Measurements from ENCODE around the gene PCDHGA1. TPM values are rescaled to one million over a fixed set of nuclear protein-coding genes. Genes with fewer than 3 reads are reported as not detected.

The PCDHGA1 gene
- total RNA-seq, 2 donors from 2014 or later = 1.4 to 2.0 TPM

DNA sequence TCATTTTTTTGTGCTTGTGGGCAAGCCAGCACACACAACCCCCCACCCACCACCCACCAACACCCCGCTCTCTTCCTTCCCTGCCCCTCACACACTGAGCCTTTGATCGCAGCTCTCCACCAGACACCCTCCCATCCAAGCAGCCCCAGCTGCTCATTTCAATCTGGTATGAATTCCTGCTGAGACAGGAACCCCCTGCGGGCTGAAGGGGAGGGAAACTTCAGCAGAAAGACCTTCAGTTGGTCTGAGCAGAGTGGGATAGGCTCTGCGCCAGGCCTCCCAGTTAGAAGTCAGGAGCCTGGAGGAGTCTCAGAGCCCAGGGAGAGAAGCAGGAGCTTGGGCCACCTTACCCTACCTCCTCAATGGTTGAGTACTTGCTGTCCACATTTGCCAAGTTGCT, 165.7 kb downstream of the PCDHGA1 start:
- Histone ChIP-seq H3K4me3 (no peak overlapping the region), H3K4me1 (peaks cover 0 to 29% of the 10 kb centered on the region in 2 donors), H3K27me3 (no peaks in the 10 kb centered on the region), H3K36me3 (peaks cover 6% of the 10 kb centered on the region), H3K9me3 (no peaks in the 10 kb centered on the region), H3K27ac (no peak overlapping the region)
- DNase-seq (ENCODE audit: low spot score) = no peak
- TF ChIP-seq, protein P1, sequence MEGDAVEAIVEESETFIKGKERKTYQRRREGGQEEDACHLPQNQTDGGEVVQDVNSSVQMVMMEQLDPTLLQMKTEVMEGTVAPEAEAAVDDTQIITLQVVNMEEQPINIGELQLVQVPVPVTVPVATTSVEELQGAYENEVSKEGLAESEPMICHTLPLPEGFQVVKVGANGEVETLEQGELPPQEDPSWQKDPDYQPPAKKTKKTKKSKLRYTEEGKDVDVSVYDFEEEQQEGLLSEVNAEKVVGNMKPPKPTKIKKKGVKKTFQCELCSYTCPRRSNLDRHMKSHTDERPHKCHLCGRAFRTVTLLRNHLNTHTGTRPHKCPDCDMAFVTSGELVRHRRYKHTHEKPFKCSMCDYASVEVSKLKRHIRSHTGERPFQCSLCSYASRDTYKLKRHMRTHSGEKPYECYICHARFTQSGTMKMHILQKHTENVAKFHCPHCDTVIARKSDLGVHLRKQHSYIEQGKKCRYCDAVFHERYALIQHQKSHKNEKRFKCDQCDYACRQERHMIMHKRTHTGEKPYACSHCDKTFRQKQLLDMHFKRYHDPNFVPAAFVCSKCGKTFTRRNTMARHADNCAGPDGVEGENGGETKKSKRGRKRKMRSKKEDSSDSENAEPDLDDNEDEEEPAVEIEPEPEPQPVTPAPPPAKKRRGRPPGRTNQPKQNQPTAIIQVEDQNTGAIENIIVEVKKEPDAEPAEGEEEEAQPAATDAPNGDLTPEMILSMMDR (IDR thresholded peaks at IDR 0.05) = no peak

DNA sequence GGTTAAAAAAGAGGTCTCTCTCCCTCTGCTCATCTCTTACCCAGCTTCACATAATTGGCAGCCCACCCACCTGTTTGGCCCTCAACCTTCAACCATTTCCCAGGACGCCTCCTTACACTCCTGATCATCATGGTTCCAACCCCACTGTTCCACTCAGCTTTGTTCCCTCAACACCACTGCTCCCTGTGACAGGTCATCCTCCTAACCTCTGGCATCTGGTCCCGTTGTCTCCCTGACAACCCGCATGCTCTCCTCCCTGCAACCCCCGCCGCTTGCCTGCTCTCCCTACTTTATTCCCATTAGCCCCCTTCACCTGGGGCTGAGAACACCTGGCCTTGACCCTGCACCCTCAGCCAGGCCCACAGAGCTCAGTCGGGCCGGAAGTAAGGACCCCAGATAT, 171.4 kb downstream of the PCDHGA1 start:
- H3K4me3 ChIP-seq = no peak overlapping the region
- TF ChIP-seq, protein P1 (IDR thresholded peaks at IDR 0.05) = no peak
- no peak for DNase-seq (ENCODE audit: low spot score)
- no peaks in the 10 kb centered on the region for H3K27me3 ChIP-seq
- H3K4me1 ChIP-seq = peaks cover 0 to 5% of the 10 kb centered on the region in 2 donors
- H3K9me3 ChIP-seq = no peaks in the 10 kb centered on the region
- H3K36me3 ChIP-seq = peaks cover 22% of the 10 kb centered on the region
- no peak overlapping the region for H3K27ac ChIP-seq

DNA sequence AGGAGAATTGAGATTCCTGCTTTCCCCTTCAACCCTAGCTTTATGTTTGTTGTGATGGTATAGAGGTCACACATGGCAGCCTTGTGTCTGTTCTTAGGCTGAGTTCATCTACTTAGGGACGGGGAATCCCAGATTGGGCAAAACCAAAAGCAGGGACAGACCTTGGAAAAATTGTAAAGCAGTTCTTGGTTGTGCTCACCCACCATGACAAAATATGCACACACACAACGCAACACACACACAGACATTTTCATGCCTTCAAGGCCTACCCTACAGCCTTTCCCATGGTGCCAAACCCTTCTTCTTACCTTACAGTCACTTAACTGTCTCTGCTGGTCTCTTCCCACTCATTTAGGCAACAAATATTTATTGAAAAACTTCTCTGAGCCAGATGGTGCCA, 173.4 kb downstream of the PCDHGA1 start:
- peaks cover 0 to 24% of the 10 kb centered on the region in 2 donors for H3K4me1 ChIP-seq
- TF ChIP-seq, protein P1 (IDR thresholded peaks at IDR 0.05) = no peak
- no peak overlapping the region for H3K4me3 ChIP-seq
- H3K9me3 ChIP-seq = no peaks in the 10 kb centered on the region
- H3K27ac ChIP-seq = no peak overlapping the region
- peaks cover 26% of the 10 kb centered on the region for H3K36me3 ChIP-seq
- H3K27me3 ChIP-seq = no peaks in the 10 kb centered on the region
- no peak for DNase-seq (ENCODE audit: low spot score)

DNA sequence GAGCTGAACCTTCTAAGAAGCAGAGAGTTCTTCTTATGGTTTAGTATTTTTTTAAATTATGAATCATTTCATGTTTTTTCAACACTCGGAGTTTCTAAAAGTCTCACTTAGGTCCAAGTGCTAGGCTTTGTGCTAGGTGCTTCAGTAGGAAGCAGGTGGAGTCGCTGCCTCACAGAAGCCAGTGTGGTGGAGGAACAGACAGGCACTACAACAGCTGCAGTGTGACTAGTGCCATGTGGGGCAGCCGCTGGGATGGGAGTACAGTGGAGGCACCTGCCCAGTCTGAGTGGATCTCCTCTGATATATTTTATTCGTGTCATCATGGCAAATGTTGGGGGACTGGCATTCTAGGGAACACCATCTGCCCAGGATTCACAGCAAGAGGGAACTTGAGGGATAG, 173.9 kb downstream of the PCDHGA1 start:
- H3K4me1 ChIP-seq = peaks cover 0 to 30% of the 10 kb centered on the region in 2 donors
- H3K9me3 ChIP-seq = no peaks in the 10 kb centered on the region
- H3K27me3 ChIP-seq = no peaks in the 10 kb centered on the region
- H3K4me3 ChIP-seq = no peak overlapping the region
- peaks cover 26% of the 10 kb centered on the region for H3K36me3 ChIP-seq
- DNase-seq (ENCODE audit: low spot score) = no peak
- TF ChIP-seq, protein P1 (IDR thresholded peaks at IDR 0.05) = no peak
- H3K27ac ChIP-seq = no peak overlapping the region

DNA sequence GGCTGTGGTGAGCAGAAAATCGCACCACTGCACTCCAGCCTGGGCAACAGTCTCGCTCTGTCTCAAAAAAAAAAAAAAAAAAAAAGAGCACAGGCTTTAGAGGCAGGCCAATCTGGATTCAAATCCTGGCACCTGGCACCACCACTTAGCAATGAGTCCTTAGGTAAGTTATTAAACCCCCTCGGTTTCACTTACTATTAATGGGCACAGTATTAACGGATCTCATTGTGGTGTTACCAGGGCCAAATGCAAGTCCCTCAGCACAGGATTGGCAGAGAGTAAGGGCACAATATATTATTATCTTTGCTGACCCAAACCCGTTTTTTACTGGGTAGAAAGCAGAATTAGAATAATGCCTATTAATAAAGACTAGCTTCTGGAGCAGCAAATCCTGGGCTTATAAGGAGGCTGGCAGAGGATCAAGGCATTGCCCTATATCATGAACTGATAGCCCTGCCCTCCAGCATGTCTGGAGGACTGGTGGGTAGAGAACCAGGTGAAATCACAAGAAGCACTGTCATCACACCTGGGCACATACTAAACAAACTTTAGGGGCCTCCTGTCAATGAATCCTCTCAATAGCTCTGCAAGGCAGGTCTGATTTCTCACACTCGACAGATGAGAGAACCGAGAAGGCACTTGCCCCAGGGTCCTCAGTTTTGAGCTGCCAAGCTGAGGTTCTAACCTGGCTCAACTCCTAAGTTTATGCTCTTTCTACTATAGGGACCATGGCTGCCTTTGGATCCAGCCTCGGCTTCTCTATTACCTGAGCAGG, 176.3 kb downstream of the PCDHGA1 start:
- Histone ChIP-seq H3K36me3 (peaks cover 30% of the 10 kb centered on the region), H3K9me3 (no peaks in the 10 kb centered on the region)
- TF ChIP-seq, protein P1 (IDR thresholded peaks at IDR 0.05) = no peak

More for the DNA sequence above, 176.3 kb downstream of the PCDHGA1 start:
- H3K4me3 ChIP-seq = no peak overlapping the region
- no peak for DNase-seq (ENCODE audit: low spot score)
- peak overlapping the region; percentile 85 to 87 for H3K27ac ChIP-seq
- no peaks in the 10 kb centered on the region for H3K27me3 ChIP-seq
- peaks cover 0 to 40% of the 10 kb centered on the region in 2 donors for H3K4me1 ChIP-seq
